ENCODE data around the gene GABRD. TPM values are rescaled to one million over a fixed set of nuclear protein-coding genes. Genes with fewer than 3 reads are reported as not detected.

Gene GABRD
- total RNA-seq, 2 experiments from 2014 or later = not detected

DNA sequence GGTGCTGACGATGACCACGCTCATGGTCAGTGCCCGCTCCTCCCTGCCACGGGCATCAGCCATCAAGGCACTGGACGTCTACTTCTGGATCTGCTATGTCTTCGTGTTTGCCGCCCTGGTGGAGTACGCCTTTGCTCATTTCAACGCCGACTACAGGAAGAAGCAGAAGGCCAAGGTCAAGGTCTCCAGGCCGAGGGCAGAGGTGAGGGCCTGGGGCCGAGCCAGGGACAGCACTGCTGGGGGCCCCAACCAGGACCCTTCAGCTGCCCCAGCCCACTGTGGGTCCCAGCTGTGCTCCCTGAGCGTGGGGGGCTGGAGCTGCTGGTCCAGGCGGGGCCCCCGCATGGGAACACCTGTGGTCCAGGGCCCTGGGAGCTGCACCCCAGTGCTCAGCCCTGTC, 10.4 kb downstream of the GABRD start:
- Mint-ChIP-seq H3K27ac (no peak overlapping the region), H3K4me3 (no peak overlapping the region), H3K4me1 (no peaks in the 10 kb centered on the region), H3K9me3 (no peaks in the 10 kb centered on the region), H3K36me3 (ENCODE audit: low read depth) (no peaks in the 10 kb centered on the region), H3K27me3 (no peaks in the 10 kb centered on the region)
- DNase-seq = no peak
- ChIA-PET CTCF (no interaction called here), POLR2A (no interaction called here)

GRCh38 chr1:2030076-2030871, 11.1 kb downstream of the GABRD start:
- Mint-ChIP-seq H3K9me3 (no peaks in the 10 kb centered on the region), H3K27me3 (no peaks in the 10 kb centered on the region), H3K27ac (no peak overlapping the region), H3K4me3 (no peak overlapping the region), H3K36me3 (ENCODE audit: low read depth) (no peaks in the 10 kb centered on the region), H3K4me1 (no peaks in the 10 kb centered on the region)
- CTCF ChIA-PET = interaction anchor here (1.8 kb wide), 1 partner anchor 14 kb away, joined by 6 read pairs; no protein-coding TSS in a partner anchor
- POLR2A ChIA-PET = no interaction called here
- DNase-seq = no peak

DNA sequence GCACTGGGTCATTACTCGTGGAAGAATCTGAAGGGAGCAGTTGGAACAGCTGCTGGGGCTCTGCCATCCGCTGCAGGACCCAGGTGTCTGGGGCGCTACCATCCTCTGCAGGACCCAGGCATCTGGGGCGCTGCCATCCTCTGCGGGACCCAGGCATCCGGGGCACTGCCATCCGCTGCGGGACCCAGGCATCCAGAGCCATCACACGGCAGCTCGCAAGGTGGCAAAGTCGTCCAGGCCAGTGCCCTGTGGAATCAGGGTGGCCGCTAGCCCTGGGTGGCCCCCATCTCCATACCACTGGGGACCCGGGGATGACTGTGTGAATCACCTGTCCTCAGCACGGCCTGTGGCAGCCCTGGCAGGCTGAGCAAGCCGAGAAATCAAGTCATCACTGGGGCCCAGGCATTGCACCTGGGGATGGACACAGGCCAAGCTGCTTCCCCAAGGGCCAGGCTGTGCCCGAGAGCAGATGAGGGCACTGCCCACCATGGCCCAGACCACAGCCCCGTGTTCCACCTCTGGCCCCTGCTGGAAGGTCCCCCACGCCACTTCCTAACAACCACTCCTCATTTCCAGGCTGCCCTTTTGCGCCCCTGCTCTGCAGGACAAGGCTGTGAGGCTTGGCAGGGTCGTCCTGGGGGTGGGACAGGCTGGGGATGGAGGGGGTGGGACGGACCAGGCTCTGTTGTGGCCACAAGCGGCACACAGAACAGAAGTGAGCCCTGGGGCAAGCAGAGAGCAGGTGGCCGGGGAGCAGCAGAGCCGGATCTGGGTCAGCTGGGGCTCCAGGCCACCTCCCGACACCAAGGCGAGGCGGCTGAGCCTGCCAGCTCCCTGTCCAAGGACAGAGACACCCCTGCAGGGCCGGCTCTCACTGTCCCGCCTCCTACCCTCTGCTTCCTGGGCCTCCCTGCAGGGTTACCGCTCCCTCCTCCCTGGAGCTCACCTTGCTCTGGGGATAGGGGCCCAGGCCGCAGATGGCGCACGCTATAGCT, 12.7 kb downstream of the GABRD start:
- H3K4me1 Mint-ChIP-seq = no peaks in the 10 kb centered on the region
- H3K27me3 Mint-ChIP-seq = no peaks in the 10 kb centered on the region
- H3K27ac Mint-ChIP-seq = no peak overlapping the region
- ChIA-PET POLR2A (no interaction called here), CTCF (interaction anchor here (1.8 kb wide), 1 partner anchor 13 kb away, joined by 6 read pairs; no protein-coding TSS in a partner anchor)
- no peak for DNase-seq
- H3K4me3 Mint-ChIP-seq = no peak overlapping the region
- H3K36me3 Mint-ChIP-seq (ENCODE audit: low read depth) = no peaks in the 10 kb centered on the region
- H3K9me3 Mint-ChIP-seq = no peaks in the 10 kb centered on the region

GRCh38 chr1:2032737-2033136, 13.6 kb downstream of the GABRD start:
- CTCF ChIA-PET = no interaction called here
- Mint-ChIP-seq H3K4me3 (no peak overlapping the region), H3K27ac (no peak overlapping the region), H3K36me3 (ENCODE audit: low read depth) (no peaks in the 10 kb centered on the region), H3K4me1 (no peaks in the 10 kb centered on the region), H3K27me3 (no peaks in the 10 kb centered on the region), H3K9me3 (no peaks in the 10 kb centered on the region)
- DNase-seq = no peak
- POLR2A ChIA-PET = no interaction called here

GRCh38 chr1:2033165-2033564, 14.0 kb downstream of the GABRD start:
- ChIA-PET CTCF (no interaction called here), POLR2A (no interaction called here)
- Mint-ChIP-seq H3K36me3 (ENCODE audit: low read depth) (no peaks in the 10 kb centered on the region), H3K27ac (no peak overlapping the region), H3K9me3 (no peaks in the 10 kb centered on the region), H3K4me3 (no peak overlapping the region), H3K4me1 (no peaks in the 10 kb centered on the region), H3K27me3 (no peaks in the 10 kb centered on the region)
- no peak for DNase-seq

DNA sequence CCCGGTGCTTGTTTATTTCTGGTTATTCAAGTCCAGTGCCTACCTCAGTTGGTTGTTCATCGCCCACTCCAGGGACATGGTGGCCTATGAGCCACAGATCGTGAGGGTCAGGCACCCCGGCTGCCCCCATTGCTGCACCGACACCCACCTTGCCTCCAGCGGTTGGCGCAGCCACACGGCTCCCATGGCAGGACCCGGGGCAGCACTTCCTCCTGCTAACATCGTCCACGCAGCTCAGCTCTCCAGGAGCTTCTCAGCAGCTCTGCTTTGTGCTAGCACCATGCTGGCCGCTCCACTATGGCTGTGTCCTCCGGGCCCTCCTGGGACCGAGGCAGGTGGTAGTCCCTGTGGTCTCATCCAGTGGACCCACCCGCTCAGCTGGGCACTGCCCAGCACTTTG, 17.1 kb downstream of the GABRD start:
- DNase-seq = no peak
- H3K27ac Mint-ChIP-seq = no peak overlapping the region
- H3K4me1 Mint-ChIP-seq = no peaks in the 10 kb centered on the region
- H3K4me3 Mint-ChIP-seq = no peak overlapping the region
- H3K9me3 Mint-ChIP-seq = no peaks in the 10 kb centered on the region
- H3K27me3 Mint-ChIP-seq = no peaks in the 10 kb centered on the region
- ChIA-PET POLR2A (no interaction called here), CTCF (interaction anchor here (0.9 kb wide), 1 partner anchor 26 kb away, joined by 3 read pairs; no protein-coding TSS in a partner anchor)
- no peaks in the 10 kb centered on the region for H3K36me3 Mint-ChIP-seq (ENCODE audit: low read depth)

- CTCF ChIA-PET = no interaction called here
These were observed 18.3 kb downstream of the GABRD start for GRCh38 chr1:2037314-2037979.

DNA sequence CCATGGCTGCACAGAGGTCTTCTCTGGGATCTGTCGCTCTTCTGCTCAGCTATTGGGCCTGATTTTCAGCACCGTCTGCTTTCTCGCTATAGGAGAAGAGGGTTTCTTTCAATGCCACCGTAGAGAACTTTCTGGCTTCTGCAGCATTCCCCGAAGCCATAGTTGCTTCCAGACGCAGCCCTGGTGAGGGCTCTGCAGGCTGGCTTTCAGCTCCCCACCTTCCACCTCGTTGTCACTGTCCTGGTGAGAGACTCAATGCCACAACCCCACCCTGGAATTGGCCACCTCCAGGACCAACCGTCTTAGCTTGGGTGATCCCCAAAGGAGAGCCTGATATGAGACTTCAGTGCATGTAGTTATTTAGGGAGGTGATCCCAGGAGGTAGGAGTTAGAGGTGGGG, 19.1 kb downstream of the GABRD start:
- no peaks in the 10 kb centered on the region for H3K36me3 Mint-ChIP-seq (ENCODE audit: low read depth)
- CTCF ChIA-PET = no interaction called here
- POLR2A ChIA-PET = no interaction called here
- DNase-seq = no peak
- no peaks in the 10 kb centered on the region for H3K4me1 Mint-ChIP-seq
- H3K9me3 Mint-ChIP-seq = no peaks in the 10 kb centered on the region
- no peak overlapping the region for H3K27ac Mint-ChIP-seq
- no peak overlapping the region for H3K4me3 Mint-ChIP-seq
- no peaks in the 10 kb centered on the region for H3K27me3 Mint-ChIP-seq

More at GRCh38 chr1:2037314-2037979, 18.3 kb downstream of the GABRD start:
- DNase-seq = no peak
- H3K4me3 Mint-ChIP-seq = no peak overlapping the region
- no peak overlapping the region for H3K27ac Mint-ChIP-seq
- no peaks in the 10 kb centered on the region for H3K9me3 Mint-ChIP-seq
- no peaks in the 10 kb centered on the region for H3K4me1 Mint-ChIP-seq
- POLR2A ChIA-PET = no interaction called here
- no peaks in the 10 kb centered on the region for H3K36me3 Mint-ChIP-seq (ENCODE audit: low read depth)
- no peaks in the 10 kb centered on the region for H3K27me3 Mint-ChIP-seq

- Mint-ChIP-seq H3K27ac (no peak overlapping the region), H3K4me3 (no peak overlapping the region), H3K36me3 (ENCODE audit: low read depth) (no peaks in the 10 kb centered on the region), H3K4me1 (peaks cover 4% of the 10 kb centered on the region), H3K9me3 (no peaks in the 10 kb centered on the region), H3K27me3 (peaks cover 2% of the 10 kb centered on the region)
- ChIA-PET CTCF (no interaction called here), POLR2A (no interaction called here)
- DNase-seq = no peak
These were observed 20.1 kb downstream of the GABRD start for GRCh38 chr1:2039251-2039650.

GRCh38 chr1:2041305-2041704, 22.2 kb downstream of the GABRD start:
- CTCF ChIA-PET = interaction anchor here (1.4 kb wide), 1 partner anchor 80 kb away, joined by 5 read pairs; no protein-coding TSS in a partner anchor

GRCh38 chr1:2041887-2042286, 22.7 kb downstream of the GABRD start:
- H3K4me3 Mint-ChIP-seq = no peak overlapping the region
- H3K4me1 Mint-ChIP-seq = peaks cover 9% of the 10 kb centered on the region
- H3K9me3 Mint-ChIP-seq = no peaks in the 10 kb centered on the region
- no peak overlapping the region for H3K27ac Mint-ChIP-seq
- CTCF ChIA-PET = no interaction called here
- peaks cover 8% of the 10 kb centered on the region for H3K27me3 Mint-ChIP-seq
- no peaks in the 10 kb centered on the region for H3K36me3 Mint-ChIP-seq (ENCODE audit: low read depth)
- DNase-seq = no peak
- POLR2A ChIA-PET = no interaction called here

More at GRCh38 chr1:2041305-2041704, 22.2 kb downstream of the GABRD start:
- POLR2A ChIA-PET = no interaction called here
- Mint-ChIP-seq H3K27me3 (peaks cover 8% of the 10 kb centered on the region), H3K4me1 (peaks cover 9% of the 10 kb centered on the region), H3K27ac (no peak overlapping the region), H3K36me3 (ENCODE audit: low read depth) (no peaks in the 10 kb centered on the region), H3K4me3 (no peak overlapping the region), H3K9me3 (no peaks in the 10 kb centered on the region)
- DNase-seq = no peak

DNA sequence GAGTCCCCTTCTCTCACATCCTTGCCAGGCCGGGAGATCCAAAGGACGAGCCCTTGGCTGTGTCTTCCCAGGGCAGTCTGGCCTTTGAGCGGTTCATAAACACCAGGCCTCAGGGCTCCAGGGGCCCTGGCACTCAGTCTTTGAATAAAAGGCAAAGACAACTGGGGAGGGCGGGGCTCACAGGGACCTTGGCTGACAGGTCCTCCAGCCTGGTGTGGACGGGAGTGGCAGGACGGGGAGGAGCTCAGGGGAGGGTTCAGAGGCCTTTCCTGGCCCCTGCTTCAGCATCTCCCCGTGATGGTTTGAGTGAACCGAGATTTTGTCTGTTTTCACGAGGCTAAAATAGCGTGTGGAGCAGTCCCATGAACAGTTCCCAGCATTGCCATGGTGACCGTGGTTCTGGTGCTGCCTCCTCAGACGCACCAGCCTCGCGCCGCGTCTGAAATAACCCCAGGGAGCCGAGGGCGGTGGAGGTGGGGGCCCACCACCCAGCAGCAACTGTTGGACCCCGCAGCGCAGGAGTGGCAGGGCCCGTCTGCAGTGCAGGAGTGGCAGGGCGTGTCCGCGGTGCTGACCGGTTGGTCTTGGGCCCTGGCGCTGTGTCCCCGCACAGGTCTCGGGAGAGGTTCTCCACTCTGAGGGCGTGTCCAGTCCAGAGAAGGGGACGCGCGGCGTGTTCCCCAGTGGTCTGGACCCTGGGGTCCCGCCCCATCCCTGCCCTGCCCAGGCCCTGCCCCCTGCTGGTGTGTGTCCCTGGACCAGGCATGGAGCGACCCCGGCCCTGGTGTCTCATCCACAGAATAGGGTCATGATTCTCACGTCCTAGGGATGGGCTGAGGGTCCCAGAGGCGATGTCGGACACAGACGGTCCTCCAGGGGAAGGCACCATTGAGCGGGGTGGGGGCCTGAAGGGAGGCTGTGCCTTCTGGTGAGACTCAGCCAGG, 24.0 kb downstream of the GABRD start:
- Mint-ChIP-seq H3K36me3 (ENCODE audit: low read depth) (no peaks in the 10 kb centered on the region), H3K4me3 (no peak overlapping the region), H3K4me1 (peaks cover 9% of the 10 kb centered on the region), H3K27me3 (peaks cover 9% of the 10 kb centered on the region), H3K27ac (no peak overlapping the region), H3K9me3 (no peaks in the 10 kb centered on the region)
- no peak for DNase-seq
- POLR2A ChIA-PET = no interaction called here
- CTCF ChIA-PET = interaction anchor here (1.9 to 2.6 kb wide), 3 partner anchors 14 to 90 kb away, joined by 6 to 28 read pairs (median 14); no protein-coding TSS in a partner anchor

Data from activated CD4-positive, alpha-beta memory T cell treated with anti-CD3 and anti-CD28 coated beads, Interleukin-2, amount 10 ng/mL, durations not matched to agents 7 days and 5 days (primary cell).